Kidney glomerular epithelial cell (primary cell): ENCODE data around the gene RHOBTB1.

ENCODE experiments used
- DNase-seq: peaks from one replicate; lab custom pipeline; 2025; lab: John Stamatoyannopoulos, UW

RHOBTB1 gene

GRCh38 chr10:60942134-60942787 lies 1.7 kb downstream of the RHOBTB1 start:
- DNase-seq: no peak

GRCh38 chr10:60940446-60940845 lies 3.5 kb downstream of the RHOBTB1 start:
- no peak for DNase-seq

DNA sequence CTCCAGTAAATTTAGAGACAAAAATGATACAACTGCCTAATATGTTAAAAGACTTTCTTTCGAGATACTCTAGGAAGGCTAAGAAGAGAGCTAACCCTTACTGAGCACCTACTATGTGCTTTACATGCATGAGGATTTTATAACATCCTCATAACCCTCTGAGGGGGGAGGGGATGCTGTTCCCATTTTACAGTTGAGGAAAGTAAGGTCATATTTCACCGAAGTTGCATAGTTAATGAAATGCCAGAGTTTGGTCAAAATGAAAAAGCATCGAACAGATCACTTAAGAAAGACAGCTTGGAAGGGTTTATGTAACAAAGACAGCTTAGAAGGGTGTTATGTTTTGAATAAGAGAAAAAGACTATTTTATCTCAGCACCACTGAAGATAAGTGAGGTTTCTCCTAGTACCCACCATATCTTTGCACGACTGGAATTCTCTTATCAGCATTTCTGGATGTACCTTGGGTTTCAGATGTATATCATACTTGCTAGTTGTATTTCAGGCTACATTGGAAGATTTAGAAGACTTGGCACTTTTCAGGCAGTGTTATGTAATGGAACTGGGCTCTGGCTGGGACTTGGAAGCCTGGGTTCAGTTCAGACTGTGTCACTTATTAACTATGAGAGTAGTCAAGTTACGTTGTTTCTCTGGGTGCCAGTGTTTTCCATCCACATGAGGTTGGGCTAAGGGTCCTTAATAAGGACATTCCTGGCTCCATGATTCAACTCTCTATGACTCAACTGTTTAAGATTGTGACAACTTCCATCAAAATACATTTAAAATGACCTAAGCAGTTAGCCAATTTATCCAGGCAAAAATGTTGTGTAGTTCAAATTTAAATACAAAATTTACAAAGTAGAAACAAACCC lies 6.0 kb downstream of the RHOBTB1 start:
- peak; percentile 46 for DNase-seq

GRCh38 chr10:60937022-60937421 lies 7.0 kb downstream of the RHOBTB1 start:
- DNase-seq: no peak

DNA sequence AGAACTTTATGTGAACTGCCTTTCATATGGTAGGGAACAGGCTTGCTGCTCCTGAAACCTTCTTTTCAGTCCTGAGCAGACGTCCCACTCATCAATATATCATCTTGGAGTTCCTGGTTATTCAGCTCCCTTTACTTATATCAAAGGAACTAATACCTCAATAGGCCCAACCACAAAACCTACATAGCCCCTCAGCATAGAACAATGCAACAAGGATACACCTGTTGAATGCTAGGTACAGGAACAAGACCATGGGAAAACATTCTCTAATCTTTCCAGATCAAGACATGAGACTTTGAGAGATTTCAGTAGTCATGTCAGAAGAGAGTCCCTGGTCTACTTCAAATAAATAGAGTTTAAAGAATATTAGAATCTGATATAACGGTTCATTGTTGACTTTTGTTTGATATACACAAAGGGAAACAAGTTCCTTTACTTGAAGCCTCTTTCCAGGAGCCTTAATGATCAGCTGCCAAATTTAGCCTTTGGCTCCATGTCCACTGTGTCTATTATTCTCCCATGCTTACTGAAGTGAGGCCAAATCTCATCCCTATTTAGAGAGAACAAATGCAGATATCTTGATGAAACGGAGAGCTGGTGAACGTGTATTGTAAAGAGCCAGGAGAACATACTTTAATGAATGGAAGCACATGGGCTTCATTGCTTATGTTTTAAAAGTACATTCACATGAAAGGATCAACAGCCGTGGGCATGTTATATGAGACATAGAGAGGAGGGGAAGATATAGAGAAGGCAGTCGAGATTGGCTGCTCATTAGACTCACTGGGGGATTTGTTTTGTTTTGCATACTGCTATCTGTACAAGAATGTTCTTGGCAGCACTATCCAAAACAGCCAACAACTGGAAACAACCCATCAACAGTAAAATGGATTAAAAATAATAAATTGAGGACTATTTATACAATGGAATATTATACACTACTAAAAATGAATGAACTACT lies 9.5 kb downstream of the RHOBTB1 start:
- DNase-seq: no peak

GRCh38 chr10:60932756-60933155 lies 11.2 kb downstream of the RHOBTB1 start:
- DNase-seq: no peak

DNA sequence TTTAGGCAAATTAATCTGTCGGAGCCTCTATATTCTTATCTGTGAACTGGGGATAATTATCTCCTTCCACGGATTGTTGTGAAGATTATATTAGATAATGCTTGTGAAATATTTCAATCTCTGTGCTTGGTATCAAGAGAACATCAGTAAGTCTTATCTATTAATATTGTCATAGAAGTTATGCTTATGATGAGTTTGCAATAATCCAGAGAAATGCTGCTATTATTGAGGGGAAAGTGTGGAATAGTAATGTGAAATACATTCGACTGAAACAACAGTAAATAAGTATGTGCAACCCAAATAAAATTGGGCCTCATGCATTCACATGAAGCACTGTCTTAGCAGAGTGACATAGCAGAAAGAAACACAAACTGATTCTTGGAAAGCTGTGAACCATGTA lies 13.7 kb downstream of the RHOBTB1 start:
- DNase-seq: no peak

- no peak for DNase-seq
Observed at GRCh38 chr10:60921633-60922032, 22.4 kb downstream of the RHOBTB1 start.

- DNase-seq: no peak
Observed at GRCh38 chr10:60920479-60920878, 23.5 kb downstream of the RHOBTB1 start.

GRCh38 chr10:60919551-60919950 lies 24.4 kb downstream of the RHOBTB1 start:
- no peak for DNase-seq

GRCh38 chr10:60917331-60918280 lies 26.4 kb downstream of the RHOBTB1 start:
- no peak for DNase-seq

DNA sequence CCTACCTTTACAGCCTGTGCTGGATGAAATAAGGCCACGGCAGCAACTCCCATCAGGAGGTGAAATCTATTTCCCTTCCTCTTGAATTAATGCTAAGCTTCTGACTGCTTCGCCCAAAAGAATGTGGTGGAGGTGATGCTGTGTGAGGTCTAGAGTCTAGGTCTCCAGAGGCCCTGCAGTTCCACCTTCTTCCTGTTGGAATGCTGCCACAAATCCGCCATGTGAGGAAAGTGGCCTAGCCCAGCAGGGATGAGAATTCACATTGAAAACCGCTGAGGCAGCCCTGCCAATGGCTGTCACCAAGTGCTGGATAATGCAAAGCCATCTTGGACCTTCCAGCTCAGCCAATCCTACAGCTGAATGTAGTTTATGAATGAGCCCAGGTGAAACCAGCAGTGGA lies 28.0 kb downstream of the RHOBTB1 start:
- DNase-seq: no peak

DNA sequence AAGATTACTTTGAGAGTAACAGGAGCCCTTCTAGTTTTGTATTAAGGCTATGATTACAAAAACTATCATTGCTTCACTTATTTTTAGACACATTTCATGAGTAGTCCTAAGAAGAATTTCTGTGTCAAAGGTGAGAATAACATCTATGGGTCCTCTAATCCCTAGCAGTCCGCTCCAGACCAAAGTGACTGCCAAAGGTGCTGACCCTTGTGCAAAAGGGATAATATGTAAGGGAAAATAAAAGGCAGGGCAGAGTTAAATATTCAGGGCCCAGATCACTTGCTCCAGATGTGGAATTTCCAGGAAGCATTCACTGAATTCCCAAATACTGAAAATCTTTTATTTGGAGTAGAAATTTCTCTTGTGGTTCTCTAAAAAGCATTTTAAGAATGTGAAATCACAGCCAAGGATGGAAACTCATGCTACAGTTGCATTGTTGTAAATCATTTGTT lies 29.3 kb downstream of the RHOBTB1 start:
- DNase-seq: peak; percentile 71

DNA sequence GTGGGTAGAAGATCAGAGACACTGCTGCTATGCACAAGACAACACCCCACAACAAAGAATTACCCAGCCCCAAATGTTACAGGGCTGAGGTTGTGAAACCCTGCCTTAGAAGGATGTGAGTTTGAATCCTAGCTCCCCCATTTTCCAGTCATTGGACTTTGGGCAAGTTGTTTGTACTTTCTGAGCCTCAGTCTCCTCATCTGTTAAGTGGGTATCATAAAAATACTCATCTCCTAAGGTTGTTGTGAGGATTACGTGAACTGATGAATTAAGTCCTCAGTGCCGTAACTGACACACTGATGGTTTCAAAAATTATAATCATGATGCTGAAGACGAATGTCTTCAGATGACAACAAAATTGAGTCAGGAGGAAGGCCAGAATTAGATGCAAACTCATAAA lies 30.3 kb downstream of the RHOBTB1 start:
- DNase-seq: no peak

DNA sequence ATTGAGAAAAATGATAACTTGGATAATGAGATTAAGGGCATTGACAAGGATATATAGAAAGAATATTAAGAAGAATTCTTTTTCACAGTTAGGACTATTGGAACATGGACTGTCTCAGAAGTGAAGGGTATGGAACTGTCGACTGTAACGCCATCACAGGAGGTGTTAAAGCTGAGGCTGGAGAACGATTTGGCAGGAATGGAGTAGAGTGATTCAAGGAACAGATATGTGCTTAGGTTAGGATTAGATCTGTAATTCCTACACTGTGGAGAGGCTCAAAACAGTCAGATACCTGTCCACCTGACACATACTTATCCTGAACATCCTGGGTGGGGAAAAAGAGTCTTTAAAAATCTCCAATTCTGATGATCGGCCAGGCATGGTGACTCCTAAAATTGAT lies 30.9 kb downstream of the RHOBTB1 start:
- no peak for DNase-seq

DNA sequence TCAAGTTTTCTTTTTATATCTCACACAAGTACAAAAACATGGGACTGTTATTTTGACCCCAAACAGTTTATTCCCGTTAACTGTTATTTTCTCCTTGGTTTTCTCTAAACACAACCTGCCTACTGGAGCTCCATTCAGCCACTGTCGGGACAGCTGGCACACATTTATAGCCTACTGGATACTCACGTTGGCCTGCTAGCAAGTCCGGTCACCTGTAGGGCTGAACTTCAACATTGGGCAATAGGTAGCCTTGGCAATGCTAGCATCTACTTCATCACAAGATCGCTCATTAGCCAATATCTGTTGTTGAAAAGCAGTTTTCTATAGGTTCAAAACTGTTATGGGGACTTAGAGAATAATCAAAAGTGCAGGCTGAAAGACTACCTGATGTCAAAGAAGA lies 32.3 kb downstream of the RHOBTB1 start:
- DNase-seq: no peak

- DNase-seq: no peak
Observed at GRCh38 chr10:60911216-60911615, 32.8 kb downstream of the RHOBTB1 start.

GRCh38 chr10:60910543-60910942 lies 33.4 kb downstream of the RHOBTB1 start:
- no peak for DNase-seq

DNA sequence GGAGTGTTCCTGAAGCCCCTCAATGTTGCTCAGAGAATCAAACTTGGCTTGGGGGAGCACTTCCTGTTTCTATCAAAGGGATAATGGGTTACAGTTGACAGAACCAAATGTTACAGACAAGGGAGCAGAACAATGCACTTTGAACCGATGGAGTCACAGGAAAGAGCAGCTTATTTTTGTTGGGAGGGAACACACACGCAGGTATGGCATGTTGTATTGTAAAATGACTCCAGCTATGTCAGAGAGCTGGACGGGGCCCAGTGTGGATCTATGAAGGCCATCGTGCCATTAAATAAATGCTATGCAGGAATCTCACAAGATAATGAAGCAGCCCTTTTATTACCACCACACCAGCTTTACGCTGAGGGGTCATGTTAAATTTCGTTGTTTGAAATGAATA lies 35.1 kb downstream of the RHOBTB1 start:
- no peak for DNase-seq

GRCh38 chr10:60908031-60908430 lies 36.0 kb downstream of the RHOBTB1 start:
- peak; percentile 24 for DNase-seq

DNA sequence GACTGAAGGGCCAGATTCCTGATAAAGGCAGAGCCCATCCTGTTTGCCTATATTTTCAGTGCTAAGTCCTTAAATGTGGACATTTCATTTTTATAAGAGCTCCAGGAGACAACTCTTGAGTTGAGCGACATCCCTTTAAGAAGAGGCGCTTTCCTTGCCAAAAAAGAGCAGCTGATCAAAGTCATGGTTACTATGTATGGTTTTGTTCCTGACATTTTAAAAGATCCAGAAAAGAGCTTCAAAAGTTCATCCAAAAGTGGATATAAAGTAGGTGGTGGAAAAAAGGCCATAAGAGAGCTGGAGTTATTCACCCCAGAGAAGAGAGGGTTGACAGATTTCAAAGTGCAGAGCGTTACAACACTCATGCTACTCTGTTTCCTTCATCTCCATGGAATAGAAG lies 36.7 kb downstream of the RHOBTB1 start:
- no peak for DNase-seq
